ENCODE data around the gene CIZ1. TPM values are rescaled to one million over a fixed set of nuclear protein-coding genes. Genes with fewer than 3 reads are reported as not detected.
"Not testable (repeated sequence)": the region's sequence is repeated elsewhere in the genome, so short reads cannot be mapped to it uniquely, and the experiment has no call there.

The CIZ1 gene, protein sequence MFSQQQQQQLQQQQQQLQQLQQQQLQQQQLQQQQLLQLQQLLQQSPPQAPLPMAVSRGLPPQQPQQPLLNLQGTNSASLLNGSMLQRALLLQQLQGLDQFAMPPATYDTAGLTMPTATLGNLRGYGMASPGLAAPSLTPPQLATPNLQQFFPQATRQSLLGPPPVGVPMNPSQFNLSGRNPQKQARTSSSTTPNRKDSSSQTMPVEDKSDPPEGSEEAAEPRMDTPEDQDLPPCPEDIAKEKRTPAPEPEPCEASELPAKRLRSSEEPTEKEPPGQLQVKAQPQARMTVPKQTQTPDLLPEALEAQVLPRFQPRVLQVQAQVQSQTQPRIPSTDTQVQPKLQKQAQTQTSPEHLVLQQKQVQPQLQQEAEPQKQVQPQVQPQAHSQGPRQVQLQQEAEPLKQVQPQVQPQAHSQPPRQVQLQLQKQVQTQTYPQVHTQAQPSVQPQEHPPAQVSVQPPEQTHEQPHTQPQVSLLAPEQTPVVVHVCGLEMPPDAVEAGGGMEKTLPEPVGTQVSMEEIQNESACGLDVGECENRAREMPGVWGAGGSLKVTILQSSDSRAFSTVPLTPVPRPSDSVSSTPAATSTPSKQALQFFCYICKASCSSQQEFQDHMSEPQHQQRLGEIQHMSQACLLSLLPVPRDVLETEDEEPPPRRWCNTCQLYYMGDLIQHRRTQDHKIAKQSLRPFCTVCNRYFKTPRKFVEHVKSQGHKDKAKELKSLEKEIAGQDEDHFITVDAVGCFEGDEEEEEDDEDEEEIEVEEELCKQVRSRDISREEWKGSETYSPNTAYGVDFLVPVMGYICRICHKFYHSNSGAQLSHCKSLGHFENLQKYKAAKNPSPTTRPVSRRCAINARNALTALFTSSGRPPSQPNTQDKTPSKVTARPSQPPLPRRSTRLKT
- 75.3 TPM for total RNA-seq
- long read RNA-seq, transcript CIZ1-204 (17 exons, 2,984 nt): major isoform, 43 of 203 reads
- long read RNA-seq, partial matches to known transcripts: 66 of 203 reads
- long read RNA-seq, other reads (novel, unspliced or antisense): 92 of 203 reads

DNA sequence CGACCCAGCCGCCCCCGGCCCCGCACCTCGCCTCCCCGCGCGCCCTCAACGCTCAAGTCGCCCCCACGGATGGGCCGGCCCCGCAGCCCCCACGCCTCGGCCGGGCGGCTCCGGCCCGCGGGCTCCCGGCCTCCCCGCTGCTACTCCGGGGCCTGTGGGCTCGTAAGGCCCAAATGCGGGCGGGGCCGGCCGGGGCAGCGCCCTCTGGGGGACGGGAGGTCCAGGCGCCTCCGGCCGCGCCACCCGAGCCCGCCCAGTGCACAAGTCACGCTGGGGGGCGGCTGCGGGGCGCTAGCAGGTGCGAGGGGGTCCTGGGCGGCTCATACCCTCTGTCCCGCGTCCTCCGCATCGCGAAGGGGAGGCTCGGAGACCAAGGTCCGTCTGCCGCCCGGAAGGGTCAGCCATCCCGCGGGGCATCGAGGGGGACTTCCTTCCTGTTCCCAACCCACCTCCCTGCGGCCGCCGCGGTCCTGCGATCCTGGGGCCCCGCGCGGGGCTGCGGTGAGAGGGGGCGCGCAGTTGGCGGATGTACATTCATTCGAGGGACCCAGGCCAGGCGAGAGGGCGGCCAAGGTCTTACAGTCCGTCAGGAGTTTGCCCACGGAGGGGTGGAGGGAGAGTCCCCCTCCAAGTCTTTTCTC, at the start of gene CIZ1:
Gene CIZ1 (minus strand): TSS at position 167 of the 641 bp plus-strand sequence. CDS start 715 bp downstream, outside the sequence.
- peak; percentile 87 for DNase-seq
- ATAC-seq (ENCODE audit: poor library complexity): peak; percentile 96
- intact Hi-C loops (cut with DNase I): no loop called here

DNA sequence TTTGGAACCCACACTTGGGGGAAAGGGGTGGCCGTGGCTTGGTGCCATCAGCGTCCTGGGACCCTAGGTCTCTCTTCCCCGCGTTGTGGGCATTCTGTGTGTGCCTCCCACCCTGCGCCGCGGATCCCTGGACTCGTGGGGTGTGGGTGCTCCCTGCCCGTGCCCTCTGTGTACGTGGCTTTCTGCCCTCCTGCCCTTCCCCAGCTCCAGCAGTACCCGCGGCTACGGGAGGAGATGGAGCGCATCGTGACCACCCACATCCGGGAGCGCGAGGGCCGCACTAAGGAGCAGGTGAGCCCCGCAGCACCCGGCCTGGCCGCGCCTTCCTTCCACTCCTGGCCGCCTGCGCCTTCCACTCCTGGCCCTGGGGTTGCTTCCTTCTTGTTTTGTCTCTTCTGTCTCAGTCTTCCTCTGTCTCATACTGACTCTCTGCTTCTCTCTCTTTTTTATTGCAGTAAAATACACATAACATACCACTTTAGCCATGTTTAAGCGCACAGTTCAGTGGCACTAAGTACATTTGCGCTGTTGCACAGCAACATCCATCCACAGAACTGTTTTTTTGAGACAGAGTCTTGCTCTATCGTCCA, 42.5 kb upstream of the CIZ1 start:
- DNase-seq: no peak
- no peak for ATAC-seq (ENCODE audit: poor library complexity)
- intact Hi-C loops (cut with DNase I): no loop called here

DNA sequence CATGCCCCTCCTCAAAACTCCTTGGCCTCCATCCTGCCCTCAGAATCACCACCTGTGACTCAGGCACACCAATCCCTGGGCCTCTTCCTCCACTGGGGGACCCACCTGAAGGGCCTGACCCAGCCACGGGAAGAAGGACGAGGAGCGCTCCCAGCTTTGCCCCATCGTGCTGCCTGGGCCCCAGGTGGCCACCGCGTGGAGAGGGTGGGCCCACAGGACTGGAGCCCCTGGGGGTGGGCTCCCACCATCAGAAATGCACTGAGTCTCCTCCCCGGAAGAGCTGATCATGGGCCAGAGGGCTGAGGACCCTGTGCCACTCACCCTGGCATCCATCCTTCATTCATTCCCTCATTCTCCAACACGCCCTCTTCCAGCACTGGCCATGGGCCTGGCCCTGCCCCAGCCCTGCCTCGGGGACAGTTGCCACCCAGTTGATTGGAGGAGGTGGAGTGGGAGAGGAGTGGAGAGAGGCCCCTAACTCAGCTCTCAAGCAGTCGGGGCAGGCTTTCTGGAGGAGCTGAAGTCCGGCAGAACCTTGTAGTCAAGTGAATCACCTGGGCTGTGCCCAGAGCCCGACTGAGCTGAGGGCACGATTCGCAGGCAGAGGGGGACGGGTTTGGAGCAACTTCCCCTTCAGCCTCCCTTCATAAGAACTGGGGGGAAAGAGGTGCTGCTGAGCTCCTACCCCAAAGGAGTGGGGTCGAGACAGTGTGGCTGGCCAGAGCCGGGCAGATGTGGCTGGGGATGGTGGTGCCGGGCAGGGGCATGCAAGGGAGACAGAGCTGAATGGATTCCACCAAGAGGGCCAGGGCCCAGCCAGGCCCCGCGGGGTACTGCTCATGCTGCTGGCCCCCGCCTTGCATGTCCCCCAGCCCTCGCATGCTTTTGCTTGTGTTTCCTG, 41.4 kb upstream of the CIZ1 start:
- ATAC-seq (ENCODE audit: poor library complexity) (peak; percentile 16), DNase-seq (no peak)
- intact Hi-C loops (cut with DNase I): no loop called here

DNA sequence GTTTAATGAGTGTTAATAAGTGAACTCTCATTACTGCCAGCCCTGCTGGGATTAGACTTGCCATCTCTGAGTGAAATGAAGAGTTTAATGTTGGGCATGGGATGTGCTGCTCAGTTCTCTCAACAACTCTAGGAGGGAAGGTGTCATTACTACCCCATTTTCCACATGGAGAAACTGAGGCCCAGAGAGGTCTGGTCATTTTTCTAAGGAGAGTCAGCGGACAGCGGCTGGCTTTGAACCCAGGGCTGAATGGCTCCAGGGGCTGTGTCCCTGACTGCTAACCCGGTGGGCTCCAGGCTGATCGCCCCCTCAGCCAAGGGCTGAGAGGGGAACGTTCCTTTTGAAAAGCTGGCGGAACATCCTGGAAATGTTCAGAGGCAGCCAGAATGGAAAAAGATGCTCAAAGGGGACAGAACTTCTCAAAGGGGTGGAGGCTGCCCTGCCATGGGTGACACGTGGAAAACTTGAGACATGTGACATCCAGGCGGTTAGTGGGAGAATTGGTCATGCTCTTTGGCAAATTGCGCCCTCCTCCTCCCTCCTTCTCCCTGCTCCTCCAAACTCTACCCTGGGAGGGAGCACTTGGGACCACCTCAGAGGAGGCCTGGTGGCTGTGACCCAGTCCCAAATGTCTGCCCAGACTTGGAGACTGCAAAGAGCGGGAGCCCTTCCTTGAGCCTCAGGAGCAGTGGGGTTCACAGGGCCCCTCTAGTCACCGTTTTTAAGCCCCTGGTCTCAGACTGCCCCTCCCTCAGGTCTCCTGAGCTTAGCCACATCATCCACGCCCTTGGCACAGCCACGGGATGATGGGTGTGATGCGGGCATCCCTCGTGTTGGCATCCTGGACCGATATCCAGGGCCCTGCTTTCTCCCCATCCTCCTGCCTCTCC, 40.5 kb upstream of the CIZ1 start:
- DNase-seq (no peak), ATAC-seq (ENCODE audit: poor library complexity) (peak; percentile 47)
- intact Hi-C loops (cut with DNase I): no loop called here

DNA sequence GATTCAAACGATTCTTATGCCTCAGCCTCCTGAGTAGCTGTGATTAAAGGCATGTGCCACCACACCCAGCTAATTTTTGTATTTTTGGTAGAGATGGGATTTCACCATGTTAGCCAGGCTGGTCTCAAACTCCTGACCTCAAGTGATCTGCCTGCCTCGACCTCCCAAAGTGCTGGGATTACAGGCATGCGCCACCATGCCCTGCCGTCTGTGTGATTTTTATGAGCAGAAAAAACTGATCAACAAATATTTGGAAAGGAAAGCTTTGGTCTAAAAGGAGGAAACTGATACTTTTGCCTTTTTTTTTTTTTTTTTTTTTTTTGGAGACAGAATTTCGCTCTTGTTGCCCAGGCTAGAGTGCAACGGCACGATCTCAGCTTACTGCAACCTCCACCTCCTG, 39.5 kb upstream of the CIZ1 start:
- ATAC-seq (ENCODE audit: poor library complexity); intact Hi-C loops (cut with DNase I); DNase-seq: not testable (repeated sequence)

DNA sequence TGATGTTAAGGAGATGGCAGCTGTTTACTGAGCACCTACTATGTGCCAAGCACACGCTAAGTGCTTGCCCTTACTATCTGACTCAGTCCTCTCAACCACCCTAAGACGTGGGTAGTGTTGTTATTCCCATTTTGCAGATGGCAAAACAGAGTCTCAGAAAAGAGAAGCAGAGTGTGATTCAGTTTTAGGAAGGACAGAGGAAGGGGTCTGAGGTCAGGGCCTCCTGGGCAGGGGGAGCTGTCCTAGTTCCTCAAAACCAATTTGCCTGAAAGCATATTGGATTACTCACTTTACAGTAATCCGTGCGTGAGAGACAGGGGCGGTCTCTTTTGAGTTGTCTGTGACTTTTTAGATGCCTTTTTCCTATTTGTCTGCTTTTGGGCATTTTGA, 35.0 kb upstream of the CIZ1 start:
- ATAC-seq (ENCODE audit: poor library complexity) (no peak), DNase-seq (no peak)
- intact Hi-C loops (cut with DNase I): no loop called here

DNA sequence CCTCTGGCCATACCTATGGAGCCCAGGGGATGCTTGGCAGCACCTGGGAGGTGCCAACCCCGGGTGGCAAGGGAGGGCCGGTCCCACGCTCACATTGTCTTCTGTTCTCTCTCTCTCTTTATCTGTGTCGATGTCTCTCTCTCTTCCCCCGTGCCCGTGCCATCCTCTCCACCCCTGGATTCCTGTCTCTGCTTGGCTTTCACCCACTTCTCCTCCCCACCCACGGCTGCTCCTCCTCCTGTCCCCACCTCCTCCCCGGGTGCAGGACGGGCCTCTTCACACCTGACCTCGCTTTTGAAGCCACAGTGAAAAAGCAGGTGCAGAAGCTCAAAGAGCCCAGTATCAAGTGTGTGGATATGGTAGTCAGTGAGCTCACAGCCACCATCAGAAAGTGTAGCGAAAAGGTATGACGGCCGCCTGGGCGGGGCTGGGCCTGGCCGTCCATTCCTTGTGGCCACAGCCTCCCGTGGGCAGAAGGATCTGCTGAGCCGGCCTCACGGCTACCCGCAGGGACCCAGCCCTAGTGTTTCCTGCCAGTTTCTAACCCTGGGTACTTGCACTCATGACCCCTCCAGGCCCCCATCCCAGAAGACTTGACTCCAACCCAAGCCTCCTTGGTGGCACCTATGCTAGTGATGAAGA, 34.5 kb upstream of the CIZ1 start:
- DNase-seq (no peak), ATAC-seq (ENCODE audit: poor library complexity) (no peak)
- intact Hi-C loops (cut with DNase I): no loop called here

DNA sequence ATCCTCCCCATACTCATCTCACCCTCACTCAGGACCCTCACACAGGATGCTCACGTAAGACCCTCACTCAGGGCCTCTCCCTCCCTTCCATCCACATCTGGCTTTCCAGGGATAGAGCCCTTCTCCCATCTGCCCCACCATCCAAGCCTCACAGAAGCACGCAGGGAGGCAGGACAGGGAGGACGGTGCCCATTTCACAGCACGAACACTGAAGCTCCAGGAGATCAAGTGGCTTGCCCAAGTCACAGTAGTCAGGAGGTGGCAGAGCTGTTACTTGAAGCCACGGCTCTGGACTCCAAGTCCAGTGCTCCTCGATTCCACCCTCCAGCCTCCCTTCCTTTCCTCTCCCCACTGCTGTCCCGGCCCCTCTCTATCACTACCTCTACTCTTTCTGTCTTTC, 33.5 kb upstream of the CIZ1 start:
- no peak for DNase-seq
- no peak for ATAC-seq (ENCODE audit: poor library complexity)
- intact Hi-C loops (cut with DNase I): no loop called here

DNA sequence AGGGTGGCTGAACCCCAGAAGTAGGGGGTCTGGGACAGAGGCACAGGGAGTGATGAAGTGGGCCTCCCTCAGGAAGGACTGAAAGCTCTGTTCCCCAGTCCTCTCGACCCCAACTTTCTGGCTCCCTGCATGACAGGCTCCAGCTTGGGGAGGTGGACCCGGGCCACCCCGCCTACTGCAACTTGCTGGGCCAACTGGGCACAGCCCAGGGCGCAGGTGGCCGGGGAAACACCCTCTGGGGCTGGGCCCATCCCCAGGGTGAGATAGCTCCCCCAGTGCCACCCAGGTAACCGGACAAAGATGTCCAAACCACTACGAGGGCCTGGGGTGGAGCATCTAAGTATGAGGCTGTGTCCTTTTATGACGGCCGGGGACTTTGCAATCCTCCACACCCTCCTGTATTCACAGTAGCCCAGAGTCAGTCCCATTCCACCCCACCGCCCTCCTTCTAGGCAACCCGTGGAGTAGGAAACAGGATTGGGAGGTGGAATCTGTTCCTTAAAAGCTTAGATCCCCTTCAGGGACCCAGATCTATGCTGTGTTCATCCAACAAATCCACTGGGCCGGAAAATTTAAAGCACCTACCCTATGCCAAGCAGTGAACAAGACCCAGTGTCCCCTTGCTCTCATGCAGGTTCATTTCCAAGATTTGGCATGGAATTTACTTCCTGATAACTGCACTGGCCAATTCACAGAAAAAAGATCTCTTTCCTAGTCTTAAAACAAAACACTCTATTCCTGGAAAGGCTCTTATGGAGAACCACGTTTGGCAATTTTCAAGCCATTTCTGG, 31.7 kb upstream of the CIZ1 start:
- DNase-seq (no peak), ATAC-seq (ENCODE audit: poor library complexity) (no peak)
- intact Hi-C loops (cut with DNase I): no loop called here

DNA sequence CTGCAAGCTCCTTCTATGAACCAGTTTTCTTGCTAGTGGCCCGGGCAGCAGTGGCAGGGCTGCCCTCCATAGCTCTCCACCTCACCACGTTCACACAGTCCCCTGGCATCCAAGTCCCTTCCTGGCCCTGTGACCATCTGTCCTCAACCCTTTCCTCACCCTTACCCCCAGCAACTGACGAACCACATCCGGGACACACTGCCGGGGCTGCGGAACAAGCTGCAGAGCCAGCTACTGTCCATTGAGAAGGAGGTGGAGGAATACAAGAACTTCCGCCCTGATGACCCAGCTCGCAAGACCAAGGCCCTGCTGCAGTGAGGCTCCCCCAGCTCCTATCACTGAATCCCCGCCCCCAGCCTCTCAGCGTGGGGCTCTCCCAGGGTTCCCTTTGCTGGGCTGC, 30.7 kb upstream of the CIZ1 start:
- DNase-seq (no peak), ATAC-seq (ENCODE audit: poor library complexity) (no peak)
- intact Hi-C loops (cut with DNase I): no loop called here

DNA sequence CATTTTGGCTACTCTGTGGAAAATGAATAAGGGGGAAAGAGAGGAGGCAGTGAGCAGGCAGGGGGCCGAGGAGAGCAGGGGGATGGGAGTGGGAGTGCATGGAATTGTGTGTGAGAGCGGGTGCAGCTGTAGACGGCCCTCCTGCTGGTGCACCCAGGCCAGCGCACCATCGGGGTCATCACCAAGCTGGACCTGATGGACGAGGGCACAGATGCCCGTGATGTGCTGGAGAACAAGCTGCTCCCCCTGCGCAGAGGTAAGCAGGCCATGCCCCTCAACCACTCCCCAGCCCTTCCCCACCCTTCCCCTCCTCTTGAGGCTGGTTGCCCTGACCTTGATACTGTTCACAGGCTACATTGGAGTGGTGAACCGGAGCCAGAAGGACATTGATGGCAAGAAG, 28.5 kb upstream of the CIZ1 start:
- ATAC-seq (ENCODE audit: poor library complexity): no peak
- intact Hi-C loops (cut with DNase I): no loop called here
- no peak for DNase-seq

DNA sequence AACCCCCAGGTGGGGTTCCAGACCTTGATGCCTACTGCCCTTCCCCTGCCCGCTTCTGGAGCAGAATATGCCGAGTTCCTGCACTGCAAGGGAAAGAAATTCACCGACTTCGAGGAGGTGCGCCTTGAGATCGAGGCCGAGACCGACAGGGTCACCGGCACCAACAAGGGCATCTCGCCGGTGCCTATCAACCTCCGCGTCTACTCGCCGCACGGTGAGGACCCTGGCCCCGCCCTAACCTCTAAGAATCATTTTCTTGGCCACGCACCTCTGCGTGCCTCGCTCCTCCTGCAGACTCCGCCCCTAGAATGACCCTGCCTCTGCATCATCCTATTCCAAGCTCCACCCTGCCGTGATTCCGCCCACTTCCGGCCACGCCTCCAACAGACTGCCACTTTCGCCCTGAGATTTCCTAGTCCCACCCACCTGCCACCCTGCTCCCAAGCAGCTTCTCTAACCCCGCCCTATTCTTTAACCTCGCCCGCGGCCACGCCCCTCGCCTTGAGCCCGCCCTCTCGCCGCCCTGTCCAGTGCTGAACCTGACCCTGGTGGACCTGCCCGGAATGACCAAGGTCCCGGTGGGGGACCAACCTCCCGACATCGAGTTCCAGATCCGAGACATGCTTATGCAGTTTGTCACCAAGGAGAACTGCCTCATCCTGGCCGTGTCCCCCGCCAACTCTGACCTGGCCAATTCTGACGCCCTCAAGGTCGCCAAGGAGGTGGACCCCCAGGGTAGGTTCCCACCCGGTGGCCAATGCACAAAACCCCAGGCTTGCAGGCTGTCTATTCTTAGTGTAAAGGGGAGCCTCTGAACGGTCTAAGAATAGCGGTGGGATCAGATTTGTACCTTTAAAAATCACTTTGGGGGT, 27.4 kb upstream of the CIZ1 start:
- peak; percentile 95 for DNase-seq
- intact Hi-C loops (cut with DNase I): no loop called here

DNA sequence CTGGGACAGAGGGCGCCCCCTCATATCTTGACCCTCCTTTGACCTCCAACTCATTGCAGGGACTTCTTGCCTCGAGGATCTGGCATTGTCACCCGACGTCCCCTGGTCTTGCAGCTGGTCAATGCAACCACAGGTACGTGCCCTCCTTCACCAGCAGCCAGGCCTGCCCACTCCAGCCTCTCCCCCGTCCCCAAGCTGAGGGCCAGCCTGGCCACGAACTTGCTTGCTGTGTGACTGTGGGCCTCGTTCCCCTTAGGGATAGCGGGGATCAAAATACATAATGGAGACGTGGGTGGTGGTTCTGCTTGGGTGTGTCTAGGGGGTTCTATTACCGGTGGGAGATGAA, 26.8 kb upstream of the CIZ1 start:
- intact Hi-C loops (cut with DNase I): no loop called here
- no peak for DNase-seq
- ATAC-seq (ENCODE audit: poor library complexity): no peak

More for the DNA sequence above, 27.4 kb upstream of the CIZ1 start:
- peak; percentile 92 for ATAC-seq (ENCODE audit: poor library complexity)

DNA sequence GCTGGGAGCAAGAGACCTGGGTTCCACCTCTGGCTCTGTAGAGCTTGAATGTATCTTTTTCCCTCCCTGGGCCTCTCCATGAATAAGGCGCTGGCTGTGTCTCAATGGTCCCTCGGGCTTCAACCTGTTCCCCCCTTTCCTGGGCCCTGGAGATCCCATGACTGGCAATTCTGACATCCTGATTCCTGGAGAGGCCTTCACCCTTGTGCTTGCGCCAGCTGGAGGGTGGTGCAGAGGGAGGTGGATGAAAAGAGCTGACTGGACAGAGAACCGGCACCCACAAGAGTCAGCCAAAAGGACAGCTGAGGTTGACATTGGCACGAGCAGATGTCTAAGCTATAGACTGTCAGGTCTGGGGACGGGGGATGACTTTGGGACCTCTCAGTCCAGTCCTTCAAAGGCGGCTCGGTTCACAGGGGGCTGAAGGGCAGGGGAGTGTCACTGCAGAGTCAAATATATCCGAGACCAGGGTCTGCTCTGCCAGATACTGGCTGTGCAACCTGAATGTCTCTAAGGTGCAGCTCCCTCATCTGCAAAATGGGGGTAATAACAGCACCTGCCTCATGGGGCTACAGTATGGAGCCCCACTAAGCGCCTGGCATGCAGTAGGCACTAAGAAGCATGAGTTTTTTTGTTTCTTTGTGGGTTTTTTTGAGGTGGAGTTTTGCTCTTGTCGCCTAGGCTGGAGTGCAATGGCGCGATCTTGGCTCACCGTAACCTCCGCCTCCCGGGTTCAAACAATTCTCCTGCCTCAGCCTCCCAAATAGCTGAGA, 25.6 kb upstream of the CIZ1 start:
- intact Hi-C loops (cut with DNase I): no loop called here
- DNase-seq (peak; percentile 57), ATAC-seq (ENCODE audit: poor library complexity) (peak; percentile 11)
